ENCODE measurements around the gene CD300LB. TPM values are rescaled to one million over a fixed set of nuclear protein-coding genes. Genes with fewer than 3 reads are reported as not detected.

CD300LB gene
- total RNA-seq, 2 donors from 2014 or later: not detected

DNA sequence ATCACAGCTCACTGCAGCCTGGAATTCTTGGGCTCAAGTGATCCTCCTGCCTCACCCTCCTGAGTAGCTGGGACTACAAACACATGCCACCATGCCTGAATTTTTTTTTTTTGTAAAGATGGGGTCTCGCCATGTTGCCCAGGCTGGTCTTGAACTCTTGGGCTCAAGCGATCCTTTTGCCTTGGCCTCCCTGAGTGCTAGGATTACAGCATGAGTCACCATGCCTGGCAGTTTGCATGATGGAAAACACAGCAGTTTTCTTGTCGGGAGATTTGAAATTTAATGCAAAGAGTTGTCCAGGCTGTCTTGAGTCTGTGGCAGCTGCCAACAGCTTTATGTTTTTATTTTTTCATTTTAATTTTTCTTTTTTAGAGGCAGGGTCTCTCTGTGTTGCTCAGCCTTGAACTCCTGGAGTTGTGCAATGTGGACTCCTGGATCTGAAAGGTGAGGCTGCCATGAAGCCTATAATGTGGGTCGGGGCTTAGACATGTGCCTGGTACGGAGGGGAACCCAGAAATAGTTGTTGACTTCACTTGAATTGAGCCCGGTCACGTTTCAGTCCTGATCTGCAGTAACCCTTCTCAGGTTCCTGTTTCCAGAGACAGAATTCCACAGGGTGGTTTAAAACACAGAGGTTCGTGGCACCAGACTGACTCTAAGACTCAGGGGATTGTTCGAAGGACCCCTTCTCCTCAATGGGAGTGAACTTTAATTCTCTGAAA lies 46.1 kb downstream of the CD300LB start:
- H3K9me3 Mint-ChIP-seq: peaks cover 20% of the 10 kb centered on the region
- H3K9ac ChIP-seq (ENCODE audit: extremely low read depth, low read length, poor library complexity, severe bottlenecking): no peak overlapping the region
- no peak overlapping the region for H3K27ac Mint-ChIP-seq
- DNase-seq: peak; percentile 32
- H3K36me3 ChIP-seq (ENCODE audit: control insufficient read depth, insufficient read depth, low read length): no peaks in the 10 kb centered on the region
- no peak overlapping the region for H3K4me3 ChIP-seq (ENCODE audit: low read length)
- H3K27me3 Mint-ChIP-seq (ENCODE audit: insufficient read depth): peaks cover 35% of the 10 kb centered on the region
- no peak overlapping the region for H3K27ac ChIP-seq (ENCODE audit: low read depth, low read length)
- H3K9me3 ChIP-seq (ENCODE audit: control insufficient read depth, low read length): no peaks in the 10 kb centered on the region
- H3K27me3 ChIP-seq (ENCODE audit: control insufficient read depth, insufficient read depth, low read length, poor library complexity, severe bottlenecking): no peaks in the 10 kb centered on the region
- peaks cover 6% of the 10 kb centered on the region for H3K4me1 Mint-ChIP-seq
- H3K36me3 Mint-ChIP-seq (ENCODE audit: low read depth): no peaks in the 10 kb centered on the region
- WGBS, 2 experiments (ENCODE audit: insufficient coverage in 1 of 2, insufficient read length in 1 of 2): 81 to 89% methylated on average over 9 of the region's 9 CpGs
- no peaks in the 10 kb centered on the region for H3K4me1 ChIP-seq (ENCODE audit: control insufficient read depth, insufficient read depth, low read length)
- no peak overlapping the region for H3K4me3 Mint-ChIP-seq
- TF ChIP-seq, protein P1, sequence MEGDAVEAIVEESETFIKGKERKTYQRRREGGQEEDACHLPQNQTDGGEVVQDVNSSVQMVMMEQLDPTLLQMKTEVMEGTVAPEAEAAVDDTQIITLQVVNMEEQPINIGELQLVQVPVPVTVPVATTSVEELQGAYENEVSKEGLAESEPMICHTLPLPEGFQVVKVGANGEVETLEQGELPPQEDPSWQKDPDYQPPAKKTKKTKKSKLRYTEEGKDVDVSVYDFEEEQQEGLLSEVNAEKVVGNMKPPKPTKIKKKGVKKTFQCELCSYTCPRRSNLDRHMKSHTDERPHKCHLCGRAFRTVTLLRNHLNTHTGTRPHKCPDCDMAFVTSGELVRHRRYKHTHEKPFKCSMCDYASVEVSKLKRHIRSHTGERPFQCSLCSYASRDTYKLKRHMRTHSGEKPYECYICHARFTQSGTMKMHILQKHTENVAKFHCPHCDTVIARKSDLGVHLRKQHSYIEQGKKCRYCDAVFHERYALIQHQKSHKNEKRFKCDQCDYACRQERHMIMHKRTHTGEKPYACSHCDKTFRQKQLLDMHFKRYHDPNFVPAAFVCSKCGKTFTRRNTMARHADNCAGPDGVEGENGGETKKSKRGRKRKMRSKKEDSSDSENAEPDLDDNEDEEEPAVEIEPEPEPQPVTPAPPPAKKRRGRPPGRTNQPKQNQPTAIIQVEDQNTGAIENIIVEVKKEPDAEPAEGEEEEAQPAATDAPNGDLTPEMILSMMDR (conservative IDR thresholded peaks at IDR 0.05): no peak

DNA sequence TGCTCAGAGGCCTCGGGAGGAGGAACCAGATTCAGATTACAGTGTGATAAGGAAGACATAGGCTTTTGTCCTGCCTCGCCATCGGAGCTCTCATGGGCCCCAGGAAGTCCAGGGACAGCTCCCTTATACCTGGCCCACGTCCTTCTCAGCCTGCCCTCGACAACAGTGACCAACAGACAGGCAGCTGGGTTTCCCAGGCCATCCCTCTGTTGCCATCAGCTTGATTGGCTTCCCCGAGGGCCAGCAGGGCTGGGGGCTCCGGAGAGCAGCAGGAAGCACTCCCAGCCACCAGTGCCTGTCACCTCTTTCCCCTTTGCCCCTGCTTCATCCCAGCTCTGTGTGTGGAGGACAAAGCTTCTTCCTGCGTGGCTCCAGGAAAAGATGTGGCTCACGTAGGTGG lies 47.2 kb downstream of the CD300LB start:
- Mint-ChIP-seq H3K27ac (no peak overlapping the region), H3K4me1 (peaks cover 6% of the 10 kb centered on the region), H3K4me3 (no peak overlapping the region), H3K9me3 (peaks cover 16% of the 10 kb centered on the region), H3K27me3 (ENCODE audit: insufficient read depth) (peaks cover 29% of the 10 kb centered on the region), H3K36me3 (ENCODE audit: low read depth) (no peaks in the 10 kb centered on the region)
- WGBS, 2 experiments (ENCODE audit: insufficient coverage in 1 of 2, insufficient read length in 1 of 2): 66 to 76% methylated on average over 3 to 9 of the region's 9 CpGs
- H3K9ac ChIP-seq (ENCODE audit: extremely low read depth, low read length, poor library complexity, severe bottlenecking): no peak overlapping the region
- H3K36me3 ChIP-seq (ENCODE audit: control insufficient read depth, insufficient read depth, low read length): no peaks in the 10 kb centered on the region
- TF ChIP-seq, protein P1 (conservative IDR thresholded peaks at IDR 0.05): no peak
- H3K27ac ChIP-seq (ENCODE audit: low read depth, low read length): no peak overlapping the region
- H3K27me3 ChIP-seq (ENCODE audit: control insufficient read depth, insufficient read depth, low read length, poor library complexity, severe bottlenecking): no peaks in the 10 kb centered on the region
- no peaks in the 10 kb centered on the region for H3K9me3 ChIP-seq (ENCODE audit: control insufficient read depth, low read length)
- H3K4me3 ChIP-seq (ENCODE audit: low read length): no peak overlapping the region
- no peaks in the 10 kb centered on the region for H3K4me1 ChIP-seq (ENCODE audit: control insufficient read depth, insufficient read depth, low read length)
- peak; percentile 48 for DNase-seq

GRCh38 chr17:74481621-74482020 lies 49.7 kb downstream of the CD300LB start:
- Mint-ChIP-seq H3K4me3 (no peak overlapping the region), H3K4me1 (peaks cover 6% of the 10 kb centered on the region), H3K27me3 (ENCODE audit: insufficient read depth) (peaks cover 37% of the 10 kb centered on the region), H3K27ac (no peak overlapping the region), H3K36me3 (ENCODE audit: low read depth) (no peaks in the 10 kb centered on the region), H3K9me3 (peaks cover 5% of the 10 kb centered on the region)
- H3K4me1 ChIP-seq (ENCODE audit: control insufficient read depth, insufficient read depth, low read length): no peaks in the 10 kb centered on the region
- H3K36me3 ChIP-seq (ENCODE audit: control insufficient read depth, insufficient read depth, low read length): no peaks in the 10 kb centered on the region
- no peaks in the 10 kb centered on the region for H3K27me3 ChIP-seq (ENCODE audit: control insufficient read depth, insufficient read depth, low read length, poor library complexity, severe bottlenecking)
- TF ChIP-seq, protein P1 (conservative IDR thresholded peaks at IDR 0.05): no peak
- H3K27ac ChIP-seq (ENCODE audit: low read depth, low read length): no peak overlapping the region
- 88 to 95% methylated on average over 4 to 7 of the region's 7 CpGs for WGBS, 2 experiments (ENCODE audit: insufficient coverage in 1 of 2, insufficient read length in 1 of 2)
- H3K9ac ChIP-seq (ENCODE audit: extremely low read depth, low read length, poor library complexity, severe bottlenecking): no peak overlapping the region
- no peak overlapping the region for H3K4me3 ChIP-seq (ENCODE audit: low read length)
- no peaks in the 10 kb centered on the region for H3K9me3 ChIP-seq (ENCODE audit: control insufficient read depth, low read length)
- no peak for DNase-seq

Data from endodermal cell (in vitro differentiated cells).